K562 (cell line): Measurements from ENCODE around the gene DLG3. TPM values are rescaled to one million over a fixed set of nuclear protein-coding genes. Genes with fewer than 3 reads are reported as not detected.

ENCODE experiments used
- ATAC-seq: fragments of 200-7000 bp; cut with Tn5 transposase; 3 replicates; pipeline ENCODE4 v1.9.1; 2020; ENCODE audit warnings: moderate library complexity
- BruUV-seq: library from RNA; stranded (reverse); fragments of 400-500 nt; replicated peaks from 2 replicates; lab custom pipeline; 2021; lab: Mats Ljungman, UMichigan
- CTCF ChIA-PET: fragments of 300-600 bp; formaldehyde crosslinking; extraction: SDS; loops from one replicate; lab custom pipeline; 2021; ENCODE audit warnings: low intra/inter-chr PET ratio; lab: Yijun Ruan, JAX
- POLR2A ChIA-PET: fragments of 300-600, 350-650 bp; sonication (Branson Sonifier 250); formaldehyde crosslinking; extraction: SDS; loops from one replicate; lab custom pipeline; 2021; ENCODE audit warnings: antibody characterized with exemption, inconsistent platforms; lab: Yijun Ruan, JAX
- DNase-seq, 4 experiments: peaks; one replicate each; pipeline versions ENCODE4 v3.0.0 to v3.0.0-alpha.2; 2011 to 2018; ENCODE audit warnings: low spot score in 3 of 4, mixed read lengths in 3 of 4; ENCODE audit errors: extremely low read depth in 1 of 4
- FAIRE-seq: peaks from 2 replicates; lab custom pipeline; 2011; peaks lifted over from hg19 to GRCh38; lab: Jason Lieb, UNC
- H2AFZ ChIP-seq: 2 replicates; pipeline ENCODE4 v1.6.0; 2011; ENCODE audit warnings: low read depth, low read length, control low read depth, inconsistent platforms
- H3K27ac ChIP-seq: fragments of 200-600 bp; 3 replicates; pipeline ENCODE4 v1.8.0; 2011; ENCODE audit warnings: low read depth, mild to moderate bottlenecking, control low read depth, inconsistent platforms, low read length, moderate library complexity, mixed read lengths; ENCODE audit errors: extremely low read depth
- H3K27me3 ChIP-seq, 2 experiments: fragments of 300-600 bp in 1 of 2; 2 replicates in 1 of 2; 3 replicates in 1 of 2; pipeline versions ENCODE4 v1.6.0 to v1.8.0; 2011; ENCODE audit warnings: inconsistent platforms in 2 of 2, low read length in 2 of 2, mild to moderate bottlenecking in 1 of 2, mixed read lengths in 1 of 2, moderate library complexity in 1 of 2; ENCODE audit not compliant: control insufficient read depth in 2 of 2, insufficient read depth in 2 of 2
- H3K36me3 ChIP-seq: fragments of 300-600 bp; 3 replicates; pipeline ENCODE4 v1.8.0; 2011; ENCODE audit warnings: mild to moderate bottlenecking, low read length, inconsistent platforms; ENCODE audit not compliant: control insufficient read depth, insufficient read depth
- H3K4me1 ChIP-seq, 2 experiments: fragments of 200-600 bp in 1 of 2; replicated peaks in 1 of 2; 2 replicates in 1 of 2; 3 replicates in 1 of 2; pipeline versions ENCODE4 v1.5.1 to v1.8.0; 2011; ENCODE audit warnings: inconsistent platforms in 2 of 2, low read length in 2 of 2, mild to moderate bottlenecking in 1 of 2, mixed read lengths in 1 of 2, moderate library complexity in 1 of 2; ENCODE audit not compliant: control insufficient read depth in 2 of 2, insufficient read depth in 2 of 2
- H3K4me2 ChIP-seq: 2 replicates; pipeline ENCODE4 v1.6.1; 2011; ENCODE audit warnings: low read length, control low read depth, inconsistent platforms, mixed read lengths; ENCODE audit not compliant: insufficient read depth
- H3K4me3 ChIP-seq: fragments of 200-600 bp; sonication (generic), shearing (Covaris generic); 2 replicates; pipeline ENCODE4 v1.5.1; 2016; ENCODE audit warnings: control low read depth, inconsistent platforms
- H3K79me2 ChIP-seq: fragments of 200-600 bp; 3 replicates; pipeline ENCODE4 v1.8.0; 2011; ENCODE audit warnings: low read length, inconsistent platforms; ENCODE audit not compliant: control insufficient read depth, insufficient read depth
- H3K9ac ChIP-seq, 2 experiments: 2 replicates each; pipeline versions ENCODE4 v1.6.0 to v1.6.1; 2011; ENCODE audit warnings: low read depth in 2 of 2, low read length in 2 of 2, control low read depth in 1 of 2, inconsistent platforms in 1 of 2, mild to moderate bottlenecking in 1 of 2, mixed read lengths in 1 of 2; ENCODE audit not compliant: insufficient read depth in 1 of 2
- H3K9me1 ChIP-seq: one replicate; pipeline ENCODE4 v1.6.0; 2011; ENCODE audit warnings: inconsistent platforms, mild to moderate bottlenecking, low read length, moderate library complexity; ENCODE audit not compliant: control insufficient read depth, insufficient read depth
- H3K9me3 ChIP-seq: replicated peaks from 2 replicates; pipeline ENCODE4 v1.5.1; 2011; ENCODE audit warnings: low read depth, low read length, inconsistent platforms; ENCODE audit not compliant: control insufficient read depth, insufficient read depth
- H4K20me1 ChIP-seq: replicated peaks from 2 replicates; pipeline ENCODE4 v1.6.1; 2011; ENCODE audit warnings: low read length, inconsistent platforms, mixed read lengths; ENCODE audit not compliant: control insufficient read depth, insufficient read depth
- FOXP4 ChIP-seq: sonication (generic); formaldehyde crosslinking; IDR thresholded peaks from 2 replicates; pipeline ENCODE4 v1.8.0; 2022; ENCODE audit warnings: mild to moderate bottlenecking, missing genetic modification reagents, borderline replicate concordance
- NBN ChIP-seq: fragments of 450-650 bp; IDR thresholded peaks from 2 replicates; pipeline ENCODE4 v1.6.1; 2016; ENCODE audit warnings: low read depth, mild to moderate bottlenecking
- NR4A1 ChIP-seq, 2 experiments: fragments of 250-450 bp in 1 of 2; fragments of 450-650 bp in 1 of 2; sonication (Bioruptor Pico) in 1 of 2; IDR thresholded peaks; 2 replicates each; pipeline versions ENCODE4 v1.4.0 to v1.6.1; 2016 to 2020; ENCODE audit warnings: mild to moderate bottlenecking in 2 of 2, missing compliant biosample characterization in 1 of 2, missing genetic modification characterization in 1 of 2, moderate library complexity in 1 of 2
- ZBTB33 ChIP-seq: sonication (generic); formaldehyde crosslinking; IDR thresholded peaks from 2 replicates; pipeline ENCODE4 v1.8.1; 2023; ENCODE audit warnings: mild to moderate bottlenecking, missing genetic modification reagents
- ZBTB7A ChIP-seq: IDR thresholded peaks from 2 replicates; pipeline ENCODE4 v1.6.1; 2011; ENCODE audit warnings: low read depth, mild to moderate bottlenecking, low read length, moderate library complexity, borderline replicate concordance; ENCODE audit not compliant: control insufficient read depth
- WGBS: fragments of 100-300 bp; shearing (Covaris generic); methylation state at CpG from one replicate; pipeline ENCODE4 v1.1.6; 2016; ENCODE audit warnings: low coverage, mixed read lengths; ENCODE audit not compliant: insufficient coverage; ENCODE audit errors: missing lambda C conversion rate; 5-methylcytosine and 5-hydroxymethylcytosine counted together
- in situ Hi-C: fragments of 300-500 bp; cut with MboI; formaldehyde crosslinking; loops from 4 replicates; pipeline ENCODE4 v1.15.0; 2018; ENCODE audit warnings: inconsistent platforms, mixed read lengths
- intact Hi-C: fragments of 100-400 bp; cut with micrococcal nuclease; formaldehyde crosslinking; loops from 2 replicates; pipeline ENCODE4 v1.14.2; 2022
- polyA plus RNA-seq, 8 experiments: library from polyadenylated mRNA; depleted of rRNA in 4 of 8; stranded (reverse) in 5 of 8; unstranded in 3 of 8; fragments of >200 nt; fragmentation: Nextera tagmentation in 2 of 8; fragmentation: Illumina TruSeq in 1 of 8; extraction: Ambion mirVana in 2 of 8; extraction: Trizol in 1 of 8; gene quantifications; 2 replicates each; pipeline versions ENCODE4 v1.2.1 to v1.2.3, GENCODE V29; 2011 to 2014; ENCODE audit warnings: inconsistent platforms in 1 of 8, missing spikeins in 1 of 8
- total RNA-seq, 7 experiments: library from RNA; depleted of rRNA in 6 of 7; stranded (reverse); fragments of >200 nt in 6 of 7; fragmentation: Illumina TruSeq in 2 of 7; extraction: Trizol in 2 of 7; gene quantifications; 2 replicates each; pipeline versions ENCODE4 v1.2.1 to v1.2.3, GENCODE V29; 2011 to 2021; ENCODE audit warnings: low replicate concordance in 1 of 7

DLG3 gene
- total and polyA plus RNA-seq, 9 of the 15 experiments (the other 6 are each of a cell fraction or from before 2014, with no cell fraction given) = 3.1 to 15.7 (median 8.8) TPM

- no peaks in the 10 kb centered on the region for H3K36me3 ChIP-seq
- intact Hi-C loops = no loop called here
- WGBS = 20% methylated on average over 2 of the region's 3 CpGs
These were observed 52.4 kb downstream of the DLG3 start for GRCh38 chrX:70497026-70497425.

More at GRCh38 chrX:70497026-70497425, 52.4 kb downstream of the DLG3 start:
- Histone ChIP-seq H3K4me3 (no peak overlapping the region), H3K27me3 (no peaks in the 10 kb centered on the region), H4K20me1 (no peaks in the 10 kb centered on the region), H3K4me1 (no peaks in the 10 kb centered on the region), H3K79me2 (no peaks in the 10 kb centered on the region), H3K9me1 (no peaks in the 10 kb centered on the region), H2AFZ (no peak overlapping the region), H3K9me3 (no peaks in the 10 kb centered on the region), H3K4me2 (no peak overlapping the region), H3K27ac (no peak overlapping the region), H3K9ac (no peak overlapping the region)
- ATAC-seq (no peak), FAIRE-seq (no peak), DNase-seq (no peak)
- TF ChIP-seq ZBTB7A (no peak), ZBTB33 (CRISPR knock-in tag) (no peak), NBN (no peak), FOXP4 (CRISPR knock-in tag) (no peak), NR4A1 (CRISPR knock-in tag; IDR thresholded peaks at IDR 0.05) (no peak), NR4A1 (tag; IDR thresholded peaks at IDR 0.05) (no peak)
- POLR2A ChIA-PET = no interaction called here
- CTCF ChIA-PET = no interaction called here
- in situ Hi-C loops = no loop called here
- BruUV-seq = no TSS peak
